Measurements from ENCODE around the gene CPTP.

The CPTP gene

GRCh38 chr1:1303736-1304135 is 20.9 kb upstream of the CPTP start:
- Histone ChIP-seq H3K4me3 (ENCODE audit: low read depth in 1 of 2, low read length in 1 of 2) (no peak overlapping the region), H3K27ac (no peak overlapping the region), H3K9me3 (no peaks in the 10 kb centered on the region), H3K27me3 (no peaks in the 10 kb centered on the region), H3K4me1 (ENCODE audit: control insufficient read depth in 1 of 2, insufficient read depth in 1 of 2, low read depth in 1 of 2, low read length in 1 of 2) (peaks cover 28 to 33% of the 10 kb centered on the region in 2 experiments), H3K36me3 (no peaks in the 10 kb centered on the region)
- no peak for TF ChIP-seq CTCF (IDR thresholded peaks at IDR 0.05)

GRCh38 chr1:1304331-1305299 is 20.0 kb upstream of the CPTP start:
- TF ChIP-seq CTCF (IDR thresholded peaks at IDR 0.05), result no peak
- peak overlapping the region; percentile 9 for H3K27ac ChIP-seq
- peaks cover 36 to 42% of the 10 kb centered on the region in 2 experiments for H3K4me1 ChIP-seq (ENCODE audit: control insufficient read depth in 1 of 2, insufficient read depth in 1 of 2, low read depth in 1 of 2, low read length in 1 of 2)

GRCh38 chr1:1305300-1306069 is 19.1 kb upstream of the CPTP start:
- TF ChIP-seq CTCF (IDR thresholded peaks at IDR 0.05), result no peak
- H3K9me3 ChIP-seq, result no peaks in the 10 kb centered on the region
- peaks cover 37 to 43% of the 10 kb centered on the region in 2 experiments for H3K4me1 ChIP-seq (ENCODE audit: control insufficient read depth in 1 of 2, insufficient read depth in 1 of 2, low read depth in 1 of 2, low read length in 1 of 2)
- H3K27me3 ChIP-seq, result peaks cover 4% of the 10 kb centered on the region
- peak overlapping the region in 1 of 2 experiments; percentile 10 for H3K4me3 ChIP-seq (ENCODE audit: low read depth in 1 of 2, low read length in 1 of 2)
- peak overlapping the region; percentile 9 for H3K27ac ChIP-seq
- peaks cover 7% of the 10 kb centered on the region for H3K36me3 ChIP-seq

More at GRCh38 chr1:1304331-1305299, 20.0 kb upstream of the CPTP start:
- Histone ChIP-seq H3K4me3 (ENCODE audit: low read depth in 1 of 2, low read length in 1 of 2) (no peak overlapping the region), H3K27me3 (peaks cover 2% of the 10 kb centered on the region), H3K36me3 (no peaks in the 10 kb centered on the region), H3K9me3 (no peaks in the 10 kb centered on the region)

GRCh38 chr1:1306070-1306660 is 18.4 kb upstream of the CPTP start:
- no peaks in the 10 kb centered on the region for H3K9me3 ChIP-seq
- H3K27me3 ChIP-seq, result peaks cover 4% of the 10 kb centered on the region
- H3K4me1 ChIP-seq (ENCODE audit: control insufficient read depth in 1 of 2, insufficient read depth in 1 of 2, low read depth in 1 of 2, low read length in 1 of 2), result peaks cover 37 to 43% of the 10 kb centered on the region in 2 experiments
- TF ChIP-seq CTCF (IDR thresholded peaks at IDR 0.05), result no peak
- H3K4me3 ChIP-seq (ENCODE audit: low read depth in 1 of 2, low read length in 1 of 2), result no peak overlapping the region
- no peak overlapping the region for H3K27ac ChIP-seq
- peaks cover 14% of the 10 kb centered on the region for H3K36me3 ChIP-seq

- peaks cover 20% of the 10 kb centered on the region for H3K36me3 ChIP-seq
- no peak for TF ChIP-seq CTCF (IDR thresholded peaks at IDR 0.05)
- peak overlapping the region; percentile 82 to 98 for H3K4me3 ChIP-seq (ENCODE audit: low read depth in 1 of 2, low read length in 1 of 2)
- H3K27ac ChIP-seq, result peak overlapping the region; percentile 99
- H3K4me1 ChIP-seq (ENCODE audit: control insufficient read depth in 1 of 2, insufficient read depth in 1 of 2, low read depth in 1 of 2, low read length in 1 of 2), result peaks cover 37 to 43% of the 10 kb centered on the region in 2 experiments
- no peaks in the 10 kb centered on the region for H3K9me3 ChIP-seq
- H3K27me3 ChIP-seq, result peaks cover 4% of the 10 kb centered on the region
Measured at GRCh38 chr1:1306661-1307260, 17.8 kb upstream of the CPTP start.
